ENCODE measurements around the gene HBA1. TPM values are rescaled to one million over a fixed set of nuclear protein-coding genes. Genes with fewer than 3 reads are reported as not detected.

The HBA1 gene
- total RNA-seq, 1 donor: not detected

DNA sequence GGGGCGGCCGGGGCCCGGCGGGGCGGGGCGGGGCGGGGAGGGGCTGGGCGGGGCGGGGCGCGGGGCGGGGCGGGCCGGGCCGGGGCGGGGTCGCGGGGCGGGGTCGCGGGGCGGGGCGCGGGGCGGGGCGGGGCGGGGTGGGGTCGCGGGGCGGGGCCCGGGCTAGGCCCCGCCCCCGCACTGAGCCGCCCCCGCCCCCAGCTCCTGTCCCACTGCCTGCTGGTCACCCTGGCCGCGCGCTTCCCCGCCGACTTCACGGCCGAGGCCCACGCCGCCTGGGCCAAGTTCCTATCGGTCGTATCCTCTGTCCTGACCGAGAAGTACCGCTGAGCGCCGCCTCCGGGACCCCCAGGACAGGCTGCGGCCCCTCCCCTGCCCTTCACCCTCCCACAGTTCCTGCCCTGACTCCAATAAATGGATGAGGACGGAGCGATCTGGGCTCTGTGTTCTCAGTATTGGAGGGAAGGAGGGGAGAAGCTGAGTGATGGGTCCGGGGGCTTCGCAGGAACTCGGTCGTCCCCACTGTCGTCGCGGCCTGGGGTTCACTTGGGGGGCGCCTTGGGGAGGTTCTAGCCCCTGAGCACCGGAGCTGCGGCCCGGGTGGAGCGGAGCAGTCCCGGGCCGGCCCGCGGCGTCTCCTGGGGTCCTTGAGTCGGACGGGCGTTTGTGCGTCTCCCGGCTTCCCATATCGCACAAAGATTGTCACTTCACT is 11.5 kb upstream of the HBA1 start:
- H3K36me3 ChIP-seq (ENCODE audit: insufficient read depth, low read length): no peaks in the 10 kb centered on the region
- no peak overlapping the region for H3K4me2 ChIP-seq (ENCODE audit: insufficient read depth, low read length)
- no peak overlapping the region for H3K27ac ChIP-seq (ENCODE audit: low read depth, low read length)
- H3K27me3 ChIP-seq (ENCODE audit: insufficient read depth, low read length): peaks cover 43% of the 10 kb centered on the region
- H3K9me3 ChIP-seq (ENCODE audit: low read depth, low read length): no peaks in the 10 kb centered on the region
- no peaks in the 10 kb centered on the region for H3K4me1 ChIP-seq (ENCODE audit: insufficient read depth, low read length)
- TF ChIP-seq CTCF (IDR thresholded peaks at IDR 0.05; ENCODE audit: extremely low read depth, low read depth, low read length): no peak
- no peaks in the 10 kb centered on the region for H3K79me2 ChIP-seq (ENCODE audit: insufficient read depth, low read length)
- no peak overlapping the region for H2AFZ ChIP-seq (ENCODE audit: low read length)
- no peaks in the 10 kb centered on the region for H4K20me1 ChIP-seq (ENCODE audit: insufficient read depth, low read length)
- DNase-seq (ENCODE audit: insufficient read length, low spot score, missing footprints): peak; percentile 69
- no peak overlapping the region for H3K4me3 ChIP-seq (ENCODE audit: insufficient read depth, low read length)

DNA sequence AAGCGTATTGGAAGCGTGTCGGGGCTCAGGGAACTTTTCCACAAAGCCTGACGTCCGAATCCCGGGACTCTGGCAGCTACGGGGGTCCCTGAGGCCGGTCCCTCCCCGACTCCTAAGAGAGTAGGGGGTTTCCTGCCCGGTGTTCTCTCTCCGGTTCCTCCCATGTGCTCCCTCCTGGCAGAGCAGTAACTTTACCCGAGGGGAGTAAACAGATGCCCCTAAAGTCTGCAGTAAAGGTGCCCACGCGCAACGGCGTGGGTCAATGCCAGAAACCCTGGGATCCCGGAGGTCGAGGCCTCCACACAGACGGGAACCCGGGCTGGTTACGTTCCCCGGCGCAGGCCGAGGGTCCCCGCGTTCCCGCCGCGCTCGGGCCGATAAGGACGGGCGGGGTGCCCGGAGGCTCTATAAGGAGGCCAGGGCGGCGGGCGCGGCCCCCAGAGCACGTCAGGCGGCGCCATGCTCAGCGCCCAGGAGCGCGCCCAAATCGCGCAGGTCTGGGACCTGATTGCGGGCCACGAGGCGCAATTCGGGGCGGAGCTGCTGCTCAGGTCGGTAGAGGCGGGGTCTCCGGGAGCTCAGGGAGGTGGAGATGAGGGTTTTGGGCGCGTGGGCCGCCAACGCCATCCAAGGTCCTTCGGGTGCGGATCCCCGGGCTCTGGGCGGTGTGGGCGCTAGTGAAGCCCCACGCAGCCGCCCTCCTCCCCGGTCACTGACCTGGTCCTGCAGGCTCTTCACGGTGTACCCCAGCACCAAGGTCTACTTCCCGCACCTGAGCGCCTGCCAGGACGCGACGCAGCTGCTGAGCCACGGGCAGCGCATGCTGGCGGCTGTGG is 10.7 kb upstream of the HBA1 start, which contains the start of gene HBM:
TSS of gene HBM (plus strand) at position 440 of the 836 bp plus-strand sequence. CDS start at position 460, 20 bp downstream.
- TF ChIP-seq CTCF (IDR thresholded peaks at IDR 0.05; ENCODE audit: extremely low read depth, low read depth, low read length): no peak
- Histone ChIP-seq H3K9me3 (ENCODE audit: low read depth, low read length) (no peaks in the 10 kb centered on the region), H3K4me1 (ENCODE audit: insufficient read depth, low read length) (no peaks in the 10 kb centered on the region), H3K36me3 (ENCODE audit: insufficient read depth, low read length) (no peaks in the 10 kb centered on the region), H3K27me3 (ENCODE audit: insufficient read depth, low read length) (peaks cover 45% of the 10 kb centered on the region), H3K4me2 (ENCODE audit: insufficient read depth, low read length) (no peak within 1 kb of the TSS), H4K20me1 (ENCODE audit: insufficient read depth, low read length) (no peaks in the 10 kb centered on the region), H3K27ac (ENCODE audit: low read depth, low read length) (no peak within 1 kb of the TSS), H3K4me3 (ENCODE audit: insufficient read depth, low read length) (no peak within 1 kb of the TSS), H3K79me2 (ENCODE audit: insufficient read depth, low read length) (no peaks in the 10 kb centered on the region), H2AFZ (ENCODE audit: low read length) (no peak within 1 kb of the TSS)
- peak; percentile 90 for DNase-seq (ENCODE audit: insufficient read length, low spot score, missing footprints)

GRCh38 chr16:166375-167121 is 9.9 kb upstream of the HBA1 start:
- TF ChIP-seq CTCF (IDR thresholded peaks at IDR 0.05; ENCODE audit: extremely low read depth, low read depth, low read length): no peak

More at GRCh38 chr16:166375-167121, 9.9 kb upstream of the HBA1 start:
- Histone ChIP-seq H2AFZ (ENCODE audit: low read length) (no peak overlapping the region), H3K4me3 (ENCODE audit: insufficient read depth, low read length) (no peak overlapping the region), H3K4me2 (ENCODE audit: insufficient read depth, low read length) (no peak overlapping the region), H4K20me1 (ENCODE audit: insufficient read depth, low read length) (no peaks in the 10 kb centered on the region), H3K4me1 (ENCODE audit: insufficient read depth, low read length) (no peaks in the 10 kb centered on the region), H3K36me3 (ENCODE audit: insufficient read depth, low read length) (no peaks in the 10 kb centered on the region), H3K27me3 (ENCODE audit: insufficient read depth, low read length) (peaks cover 47% of the 10 kb centered on the region), H3K9me3 (ENCODE audit: low read depth, low read length) (no peaks in the 10 kb centered on the region), H3K79me2 (ENCODE audit: insufficient read depth, low read length) (no peaks in the 10 kb centered on the region), H3K27ac (ENCODE audit: low read depth, low read length) (no peak overlapping the region)
- peak; percentile 90 for DNase-seq (ENCODE audit: insufficient read length, low spot score, missing footprints)
